ENCODE data around the gene NAV2. TPM values are rescaled to one million over a fixed set of nuclear protein-coding genes. Genes with fewer than 3 reads are reported as not detected.

NAV2 gene
- total RNA-seq, 1 experiment from 2014 or later = 2.1 TPM

DNA sequence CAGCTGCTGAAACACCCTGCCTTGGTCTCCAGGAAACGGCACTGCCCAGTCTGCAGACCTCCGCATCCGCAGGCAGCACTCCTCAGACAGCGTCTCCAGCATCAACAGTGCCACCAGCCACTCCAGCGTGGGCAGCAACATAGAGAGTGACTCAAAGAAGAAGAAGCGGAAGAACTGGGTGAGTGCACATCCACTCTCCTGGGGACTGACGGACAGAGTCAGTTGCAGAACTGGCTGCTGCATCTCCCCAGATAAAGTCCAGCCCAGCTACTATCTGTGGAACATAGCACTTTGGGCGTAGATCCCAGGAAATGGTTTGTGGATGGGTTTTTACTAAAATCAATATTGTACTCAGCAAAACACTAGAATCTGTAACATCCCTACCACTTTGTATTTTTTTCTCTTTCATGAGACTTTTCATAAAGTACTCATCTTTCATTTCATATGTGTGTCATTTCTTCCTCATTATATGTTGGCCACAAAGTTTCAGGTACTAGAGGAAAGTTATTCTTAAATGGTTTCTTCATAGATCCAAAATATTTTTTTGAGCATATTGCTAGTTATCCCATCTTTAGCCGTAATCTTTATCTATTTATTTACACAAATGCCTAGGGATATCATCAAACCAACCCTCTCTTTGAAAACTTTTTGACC, 367.5 kb downstream of the NAV2 start:
- intact Hi-C loops (cut with micrococcal nuclease) = no loop called here
- Histone ChIP-seq H3K27me3 (ENCODE audit: insufficient read depth, low read length) (no peaks in the 10 kb centered on the region), H3K4me1 (ENCODE audit: control insufficient read depth in 1 of 2, insufficient read depth in 2 of 2, low read length in 2 of 2) (no peaks in the 10 kb centered on the region), H3K27ac (ENCODE audit: low read depth, low read length) (no peak overlapping the region), H4K20me1 (ENCODE audit: insufficient read depth) (no peaks in the 10 kb centered on the region), H3K36me3 (ENCODE audit: control insufficient read depth in 1 of 2, insufficient read depth in 2 of 2, low read length in 2 of 2) (no peaks in the 10 kb centered on the region), H3K4me3 (replicated peaks in 1 of 2; ENCODE audit: low read depth in 1 of 2, low read length in 2 of 2) (no peak overlapping the region), H3K9me3 (ENCODE audit: control insufficient read depth in 1 of 2, insufficient read depth in 1 of 2, low read depth in 1 of 2, low read length in 2 of 2) (no peaks in the 10 kb centered on the region), H2AFZ (ENCODE audit: low read depth, low read length, poor library complexity, severe bottlenecking) (no peak overlapping the region), H3K9me2 (ENCODE audit: insufficient read depth) (no peaks in the 10 kb centered on the region), H3K9ac (ENCODE audit: low read length) (no peak overlapping the region), H3K79me2 (ENCODE audit: insufficient read depth, low read length) (no peaks in the 10 kb centered on the region), H3K4me2 (ENCODE audit: low read length) (no peak overlapping the region)
- ChIA-PET CTCF (no interaction called here), RAD21 (ENCODE audit: low non-redundant PET in 1 of 2, low total read pairs in 2 of 2, uncharacterized antibody in 2 of 2, unreplicated experiment in 2 of 2) (no interaction called here), POLR2A (no interaction called here)
- BruUV-seq (replicated peaks) = no TSS peak
- no peak for ATAC-seq
- DNase-seq (ENCODE audit: low read depth, low spot score) = no peak
- TF ChIP-seq YY1 (IDR thresholded peaks at IDR 0.05; ENCODE audit: extremely low read depth, insufficient replicate concordance, low read depth, low read length) = no peak
- no peak for TF ChIP-seq EZH2 (IDR thresholded peaks at IDR 0.05)
- TF ChIP-seq POLR2AphosphoS5 (IDR thresholded peaks at IDR 0.05; ENCODE audit: low read depth, low read length) = no peak
- no peak for TF ChIP-seq SRF (IDR thresholded peaks at IDR 0.05; ENCODE audit: low read depth)
- TF ChIP-seq, protein P1, sequence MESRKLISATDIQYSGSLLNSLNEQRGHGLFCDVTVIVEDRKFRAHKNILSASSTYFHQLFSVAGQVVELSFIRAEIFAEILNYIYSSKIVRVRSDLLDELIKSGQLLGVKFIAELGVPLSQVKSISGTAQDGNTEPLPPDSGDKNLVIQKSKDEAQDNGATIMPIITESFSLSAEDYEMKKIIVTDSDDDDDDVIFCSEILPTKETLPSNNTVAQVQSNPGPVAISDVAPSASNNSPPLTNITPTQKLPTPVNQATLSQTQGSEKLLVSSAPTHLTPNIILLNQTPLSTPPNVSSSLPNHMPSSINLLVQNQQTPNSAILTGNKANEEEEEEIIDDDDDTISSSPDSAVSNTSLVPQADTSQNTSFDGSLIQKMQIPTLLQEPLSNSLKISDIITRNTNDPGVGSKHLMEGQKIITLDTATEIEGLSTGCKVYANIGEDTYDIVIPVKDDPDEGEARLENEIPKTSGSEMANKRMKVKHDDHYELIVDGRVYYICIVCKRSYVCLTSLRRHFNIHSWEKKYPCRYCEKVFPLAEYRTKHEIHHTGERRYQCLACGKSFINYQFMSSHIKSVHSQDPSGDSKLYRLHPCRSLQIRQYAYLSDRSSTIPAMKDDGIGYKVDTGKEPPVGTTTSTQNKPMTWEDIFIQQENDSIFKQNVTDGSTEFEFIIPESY (IDR thresholded peaks at IDR 0.05; ENCODE audit: extremely low read depth, insufficient replicate concordance, low read length) = no peak
- no peak for TF ChIP-seq ELF1 (IDR thresholded peaks at IDR 0.05; ENCODE audit: borderline replicate concordance, low read depth)
- TF ChIP-seq, protein P2, sequence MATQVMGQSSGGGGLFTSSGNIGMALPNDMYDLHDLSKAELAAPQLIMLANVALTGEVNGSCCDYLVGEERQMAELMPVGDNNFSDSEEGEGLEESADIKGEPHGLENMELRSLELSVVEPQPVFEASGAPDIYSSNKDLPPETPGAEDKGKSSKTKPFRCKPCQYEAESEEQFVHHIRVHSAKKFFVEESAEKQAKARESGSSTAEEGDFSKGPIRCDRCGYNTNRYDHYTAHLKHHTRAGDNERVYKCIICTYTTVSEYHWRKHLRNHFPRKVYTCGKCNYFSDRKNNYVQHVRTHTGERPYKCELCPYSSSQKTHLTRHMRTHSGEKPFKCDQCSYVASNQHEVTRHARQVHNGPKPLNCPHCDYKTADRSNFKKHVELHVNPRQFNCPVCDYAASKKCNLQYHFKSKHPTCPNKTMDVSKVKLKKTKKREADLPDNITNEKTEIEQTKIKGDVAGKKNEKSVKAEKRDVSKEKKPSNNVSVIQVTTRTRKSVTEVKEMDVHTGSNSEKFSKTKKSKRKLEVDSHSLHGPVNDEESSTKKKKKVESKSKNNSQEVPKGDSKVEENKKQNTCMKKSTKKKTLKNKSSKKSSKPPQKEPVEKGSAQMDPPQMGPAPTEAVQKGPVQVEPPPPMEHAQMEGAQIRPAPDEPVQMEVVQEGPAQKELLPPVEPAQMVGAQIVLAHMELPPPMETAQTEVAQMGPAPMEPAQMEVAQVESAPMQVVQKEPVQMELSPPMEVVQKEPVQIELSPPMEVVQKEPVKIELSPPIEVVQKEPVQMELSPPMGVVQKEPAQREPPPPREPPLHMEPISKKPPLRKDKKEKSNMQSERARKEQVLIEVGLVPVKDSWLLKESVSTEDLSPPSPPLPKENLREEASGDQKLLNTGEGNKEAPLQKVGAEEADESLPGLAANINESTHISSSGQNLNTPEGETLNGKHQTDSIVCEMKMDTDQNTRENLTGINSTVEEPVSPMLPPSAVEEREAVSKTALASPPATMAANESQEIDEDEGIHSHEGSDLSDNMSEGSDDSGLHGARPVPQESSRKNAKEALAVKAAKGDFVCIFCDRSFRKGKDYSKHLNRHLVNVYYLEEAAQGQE (IDR thresholded peaks at IDR 0.05; ENCODE audit: low read depth) = no peak
- TF ChIP-seq, protein P3, sequence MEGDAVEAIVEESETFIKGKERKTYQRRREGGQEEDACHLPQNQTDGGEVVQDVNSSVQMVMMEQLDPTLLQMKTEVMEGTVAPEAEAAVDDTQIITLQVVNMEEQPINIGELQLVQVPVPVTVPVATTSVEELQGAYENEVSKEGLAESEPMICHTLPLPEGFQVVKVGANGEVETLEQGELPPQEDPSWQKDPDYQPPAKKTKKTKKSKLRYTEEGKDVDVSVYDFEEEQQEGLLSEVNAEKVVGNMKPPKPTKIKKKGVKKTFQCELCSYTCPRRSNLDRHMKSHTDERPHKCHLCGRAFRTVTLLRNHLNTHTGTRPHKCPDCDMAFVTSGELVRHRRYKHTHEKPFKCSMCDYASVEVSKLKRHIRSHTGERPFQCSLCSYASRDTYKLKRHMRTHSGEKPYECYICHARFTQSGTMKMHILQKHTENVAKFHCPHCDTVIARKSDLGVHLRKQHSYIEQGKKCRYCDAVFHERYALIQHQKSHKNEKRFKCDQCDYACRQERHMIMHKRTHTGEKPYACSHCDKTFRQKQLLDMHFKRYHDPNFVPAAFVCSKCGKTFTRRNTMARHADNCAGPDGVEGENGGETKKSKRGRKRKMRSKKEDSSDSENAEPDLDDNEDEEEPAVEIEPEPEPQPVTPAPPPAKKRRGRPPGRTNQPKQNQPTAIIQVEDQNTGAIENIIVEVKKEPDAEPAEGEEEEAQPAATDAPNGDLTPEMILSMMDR (IDR thresholded peaks at IDR 0.05 in 2 of 3, conservative IDR thresholded peaks at IDR 0.05 in 1 of 3; ENCODE audit: borderline replicate concordance in 1 of 3, insufficient read depth in 1 of 3, low read depth in 2 of 3, low read length in 2 of 3) = no peak
- no peak for TF ChIP-seq ZFX (IDR thresholded peaks at IDR 0.05)
- no peak for TF ChIP-seq POLR2A (IDR thresholded peaks at IDR 0.05; ENCODE audit: borderline replicate concordance, extremely low read depth, insufficient read depth, insufficient read length)
- no peak for TF ChIP-seq EZH2phosphoT487 (IDR thresholded peaks at IDR 0.05; ENCODE audit: borderline replicate concordance)
- no peak for TF ChIP-seq EGR1 (IDR thresholded peaks at IDR 0.05; ENCODE audit: low read depth)

All from HCT116 (cell line).